Measurements from ENCODE around the gene ACTRT2.

Gene ACTRT2

DNA sequence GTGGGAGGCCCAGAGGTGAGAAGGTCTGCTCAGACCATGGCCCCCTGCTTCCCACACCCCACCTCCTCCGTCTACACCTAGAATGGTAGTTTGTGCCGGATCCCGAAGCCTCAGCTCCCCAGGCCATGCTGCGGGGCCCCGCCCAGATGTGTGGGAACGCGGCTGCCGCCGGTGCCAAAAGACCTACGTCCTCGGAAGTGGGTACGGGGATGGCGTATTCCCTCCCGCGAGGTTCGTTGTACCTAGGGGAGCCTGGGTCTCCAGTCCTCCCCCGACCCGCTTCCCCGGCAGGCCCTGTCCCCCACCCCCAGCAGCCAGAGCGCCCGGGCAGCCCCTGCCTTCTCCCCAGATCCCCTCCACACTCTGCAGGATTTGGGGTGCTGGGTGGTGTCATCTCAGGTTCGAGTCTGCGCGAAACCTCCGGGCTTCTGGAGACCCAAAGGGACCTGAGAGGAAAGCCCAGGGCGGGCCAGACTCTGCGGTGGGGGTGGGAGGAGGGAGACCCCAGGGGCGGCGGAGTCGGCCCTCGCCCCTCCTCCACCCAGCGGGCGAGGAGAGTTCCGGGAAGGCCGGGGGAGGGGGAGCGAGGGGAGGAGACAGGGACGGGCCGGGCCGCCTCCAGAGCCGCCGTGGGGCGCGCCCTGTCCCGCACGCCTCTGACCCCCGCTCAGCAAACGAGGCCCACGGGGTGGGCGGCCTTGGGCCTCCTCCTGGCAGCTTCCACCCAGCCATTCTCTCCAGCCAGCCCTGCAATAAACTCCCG, 41.5 kb downstream of the ACTRT2 start:
- no peak for TF ChIP-seq EZH2 (IDR thresholded peaks at IDR 0.05)
- TF ChIP-seq FOXP2 (optimal IDR thresholded peaks at IDR 0.05; ENCODE audit: control extremely low read depth, extremely low read length, insufficient read depth): no peak
- no peak for TF ChIP-seq POLR2AphosphoS5 (IDR thresholded peaks at IDR 0.05; ENCODE audit: borderline replicate concordance, low read depth, low read length)
- Histone ChIP-seq H3K4me3 (no peak overlapping the region), H3K27ac (no peak overlapping the region), H3K36me3 (ENCODE audit: insufficient read depth, low read length) (no peaks in the 10 kb centered on the region), H3K9ac (ENCODE audit: insufficient read length) (no peak overlapping the region), H3K9me3 (ENCODE audit: low read depth, low read length) (no peaks in the 10 kb centered on the region)
- DNase-seq (ENCODE audit: low read depth, low spot score): no peak

DNA sequence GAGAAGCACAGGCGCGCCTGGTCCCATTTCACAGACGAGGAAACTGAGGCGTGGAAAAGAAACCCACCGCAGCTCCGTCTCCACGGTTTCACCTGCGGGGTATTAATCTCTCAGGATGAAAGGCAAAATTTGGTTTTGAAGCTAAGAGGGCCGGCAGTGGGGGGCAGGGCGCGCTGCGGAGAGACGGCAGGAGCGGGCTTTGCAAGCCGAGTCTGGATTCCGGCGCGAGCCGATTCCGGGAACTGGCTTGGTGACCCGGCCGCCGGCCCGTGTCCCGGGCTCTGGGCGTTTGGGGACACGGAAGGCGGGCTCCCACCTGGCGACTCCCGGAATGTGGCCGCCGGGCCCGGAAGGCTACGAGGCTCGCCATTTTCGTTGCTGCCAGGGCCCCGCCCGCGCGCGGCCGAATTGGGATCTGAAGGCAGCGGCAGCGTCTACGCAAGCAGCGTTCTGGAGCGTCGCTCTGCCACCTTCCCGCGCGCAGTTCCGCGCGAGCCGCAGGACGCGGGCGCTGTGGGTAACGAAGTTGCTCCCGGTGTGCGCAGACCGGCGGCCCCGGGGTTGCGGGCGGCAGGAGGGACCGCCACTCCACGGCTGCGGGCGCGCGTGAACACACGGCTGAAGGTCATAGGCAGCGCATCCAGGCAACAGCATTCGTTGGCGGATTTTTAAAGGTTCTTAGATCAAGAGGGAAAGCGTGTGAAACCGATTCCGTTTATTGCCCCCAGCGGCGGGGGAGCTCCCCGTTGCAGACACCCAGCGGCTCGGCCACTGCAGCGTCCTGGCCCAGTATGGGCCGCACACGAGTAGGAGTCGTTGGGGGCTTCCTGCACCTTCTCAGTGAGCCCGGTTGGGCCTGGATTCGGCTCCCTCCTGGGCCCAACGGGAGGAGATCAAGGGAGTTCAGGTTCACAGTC, 42.4 kb downstream of the ACTRT2 start:
- Histone ChIP-seq H3K27ac (no peak overlapping the region), H3K9me3 (ENCODE audit: low read depth, low read length) (no peaks in the 10 kb centered on the region), H3K4me3 (no peak overlapping the region), H3K36me3 (ENCODE audit: insufficient read depth, low read length) (no peaks in the 10 kb centered on the region), H3K9ac (ENCODE audit: insufficient read length) (no peak overlapping the region)
- TF ChIP-seq POLR2AphosphoS5 (IDR thresholded peaks at IDR 0.05; ENCODE audit: borderline replicate concordance, low read depth, low read length) (no peak), EZH2 (IDR thresholded peaks at IDR 0.05) (peak; percentile 69)
- DNase-seq (ENCODE audit: low read depth, low spot score): no peak

- Histone ChIP-seq H3K36me3 (ENCODE audit: insufficient read depth, low read length) (no peaks in the 10 kb centered on the region), H3K9me3 (ENCODE audit: low read depth, low read length) (no peaks in the 10 kb centered on the region), H3K4me3 (no peak overlapping the region), H3K27ac (no peak overlapping the region), H3K9ac (ENCODE audit: insufficient read length) (no peak overlapping the region)
- no peak for TF ChIP-seq POLR2AphosphoS5 (IDR thresholded peaks at IDR 0.05; ENCODE audit: borderline replicate concordance, low read depth, low read length)
- TF ChIP-seq FOXP2 (optimal IDR thresholded peaks at IDR 0.05; ENCODE audit: control extremely low read depth, extremely low read length, insufficient read depth): no peak
- TF ChIP-seq EZH2 (IDR thresholded peaks at IDR 0.05): no peak
- DNase-seq (ENCODE audit: low read depth, low spot score): no peak
Measured at GRCh38 chr1:3064296-3064850, 43.1 kb downstream of the ACTRT2 start.

- H3K36me3 ChIP-seq (ENCODE audit: insufficient read depth, low read length): no peaks in the 10 kb centered on the region
- H3K27ac ChIP-seq: no peak overlapping the region
- DNase-seq (ENCODE audit: low read depth, low spot score): no peak
- TF ChIP-seq FOXP2 (optimal IDR thresholded peaks at IDR 0.05; ENCODE audit: control extremely low read depth, extremely low read length, insufficient read depth) (no peak), EZH2 (IDR thresholded peaks at IDR 0.05) (no peak), POLR2AphosphoS5 (IDR thresholded peaks at IDR 0.05; ENCODE audit: borderline replicate concordance, low read depth, low read length) (no peak)
- H3K4me3 ChIP-seq: no peak overlapping the region
- no peaks in the 10 kb centered on the region for H3K9me3 ChIP-seq (ENCODE audit: low read depth, low read length)
- H3K9ac ChIP-seq (ENCODE audit: insufficient read length): no peak overlapping the region
Measured at GRCh38 chr1:3064901-3065300, 43.6 kb downstream of the ACTRT2 start.

DNA sequence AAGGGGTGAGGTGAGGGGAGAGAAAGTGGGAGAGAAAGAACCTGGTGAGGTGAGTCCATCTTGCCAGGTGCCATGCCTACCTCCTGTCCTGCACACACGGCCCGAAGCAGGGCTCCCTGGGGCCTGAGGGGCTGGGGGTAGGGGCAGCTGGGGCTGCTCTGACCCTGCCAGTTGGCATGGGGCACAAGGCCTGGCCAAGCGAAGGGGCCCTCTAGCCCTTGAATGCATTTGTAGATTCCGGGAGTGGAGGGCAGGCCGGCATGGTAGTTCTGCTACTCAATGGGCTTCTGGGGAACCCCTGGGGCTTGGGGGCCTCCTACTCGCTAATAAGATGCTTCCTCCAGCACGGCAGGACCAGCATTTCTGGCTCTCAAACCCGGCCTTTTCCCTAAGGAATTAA, 44.1 kb downstream of the ACTRT2 start:
- Histone ChIP-seq H3K36me3 (ENCODE audit: insufficient read depth, low read length) (no peaks in the 10 kb centered on the region), H3K27ac (no peak overlapping the region), H3K4me3 (no peak overlapping the region), H3K9me3 (ENCODE audit: low read depth, low read length) (no peaks in the 10 kb centered on the region), H3K9ac (ENCODE audit: insufficient read length) (no peak overlapping the region)
- TF ChIP-seq POLR2AphosphoS5 (IDR thresholded peaks at IDR 0.05; ENCODE audit: borderline replicate concordance, low read depth, low read length) (no peak), EZH2 (IDR thresholded peaks at IDR 0.05) (no peak), FOXP2 (optimal IDR thresholded peaks at IDR 0.05; ENCODE audit: control extremely low read depth, extremely low read length, insufficient read depth) (no peak)
- DNase-seq (ENCODE audit: low read depth, low spot score): no peak

DNA sequence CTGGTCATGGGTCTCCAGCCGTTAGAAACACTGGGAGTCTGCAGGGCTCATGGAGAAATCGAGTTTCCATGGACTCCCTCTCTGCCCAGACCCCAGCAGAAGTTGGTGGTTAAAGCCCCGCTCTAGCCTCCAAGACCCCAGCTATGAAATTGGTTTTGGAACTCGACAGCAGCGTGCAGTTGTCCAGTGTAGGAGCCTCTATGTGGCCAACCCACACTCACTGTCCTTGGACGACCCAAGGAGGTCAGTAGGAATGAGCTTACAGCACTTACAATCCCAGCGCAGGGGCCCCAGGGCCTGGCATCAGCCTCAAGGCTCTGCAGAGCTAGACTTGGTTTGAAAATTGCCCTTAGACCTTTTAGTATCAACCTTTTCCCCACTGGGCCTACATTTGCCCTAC, 44.5 kb downstream of the ACTRT2 start:
- DNase-seq (ENCODE audit: low read depth, low spot score): no peak
- Histone ChIP-seq H3K9ac (ENCODE audit: insufficient read length) (no peak overlapping the region), H3K4me3 (no peak overlapping the region), H3K9me3 (ENCODE audit: low read depth, low read length) (no peaks in the 10 kb centered on the region), H3K27ac (no peak overlapping the region), H3K36me3 (ENCODE audit: insufficient read depth, low read length) (no peaks in the 10 kb centered on the region)
- TF ChIP-seq POLR2AphosphoS5 (IDR thresholded peaks at IDR 0.05; ENCODE audit: borderline replicate concordance, low read depth, low read length) (no peak), FOXP2 (optimal IDR thresholded peaks at IDR 0.05; ENCODE audit: control extremely low read depth, extremely low read length, insufficient read depth) (no peak), EZH2 (IDR thresholded peaks at IDR 0.05) (no peak)

- no peaks in the 10 kb centered on the region for H3K9me3 ChIP-seq (ENCODE audit: low read depth, low read length)
- TF ChIP-seq POLR2AphosphoS5 (IDR thresholded peaks at IDR 0.05; ENCODE audit: borderline replicate concordance, low read depth, low read length): no peak
- no peak for TF ChIP-seq EZH2 (IDR thresholded peaks at IDR 0.05)
- no peak for TF ChIP-seq FOXP2 (optimal IDR thresholded peaks at IDR 0.05; ENCODE audit: control extremely low read depth, extremely low read length, insufficient read depth)
- no peak for DNase-seq (ENCODE audit: low read depth, low spot score)
- no peak overlapping the region for H3K9ac ChIP-seq (ENCODE audit: insufficient read length)
- no peaks in the 10 kb centered on the region for H3K36me3 ChIP-seq (ENCODE audit: insufficient read depth, low read length)
- H3K4me3 ChIP-seq: no peak overlapping the region
- H3K27ac ChIP-seq: no peak overlapping the region
Measured at GRCh38 chr1:3066250-3066711, 45.0 kb downstream of the ACTRT2 start.

- Histone ChIP-seq H3K27ac (no peak overlapping the region), H3K9me3 (ENCODE audit: low read depth, low read length) (no peaks in the 10 kb centered on the region), H3K36me3 (ENCODE audit: insufficient read depth, low read length) (no peaks in the 10 kb centered on the region), H3K9ac (ENCODE audit: insufficient read length) (no peak overlapping the region), H3K4me3 (no peak overlapping the region)
- TF ChIP-seq POLR2AphosphoS5 (IDR thresholded peaks at IDR 0.05; ENCODE audit: borderline replicate concordance, low read depth, low read length): no peak
- no peak for TF ChIP-seq EZH2 (IDR thresholded peaks at IDR 0.05)
- TF ChIP-seq FOXP2 (optimal IDR thresholded peaks at IDR 0.05; ENCODE audit: control extremely low read depth, extremely low read length, insufficient read depth): no peak
- DNase-seq (ENCODE audit: low read depth, low spot score): no peak
Measured at GRCh38 chr1:3066826-3067225, 45.6 kb downstream of the ACTRT2 start.
